ENCODE measurements around the gene CDK19.

CDK19 gene

GRCh38 chr6:110828396-110828795 is 13.1 kb upstream of the CDK19 start:
- TF ChIP-seq CTCF (IDR thresholded peaks at IDR 0.05; ENCODE audit: borderline replicate concordance, insufficient read depth, low read depth, low read length) = no peak
- H3K4me3 ChIP-seq (ENCODE audit: low read depth, low read length) = no peak overlapping the region

GRCh38 chr6:110826236-110827129 is 11.2 kb upstream of the CDK19 start:
- no peak overlapping the region for H3K4me3 ChIP-seq (ENCODE audit: low read depth, low read length)
- no peak for TF ChIP-seq CTCF (IDR thresholded peaks at IDR 0.05; ENCODE audit: borderline replicate concordance, insufficient read depth, low read depth, low read length)

- no peak overlapping the region for H3K4me3 ChIP-seq (ENCODE audit: low read depth, low read length)
- no peak for TF ChIP-seq CTCF (IDR thresholded peaks at IDR 0.05; ENCODE audit: borderline replicate concordance, insufficient read depth, low read depth, low read length)
These were observed 7.9 kb upstream of the CDK19 start for GRCh38 chr6:110823146-110823545.

- no peak for TF ChIP-seq CTCF (IDR thresholded peaks at IDR 0.05; ENCODE audit: borderline replicate concordance, insufficient read depth, low read depth, low read length)
- H3K4me3 ChIP-seq (ENCODE audit: low read depth, low read length) = no peak overlapping the region
These were observed 7.0 kb upstream of the CDK19 start for GRCh38 chr6:110822249-110822648.

- no peak overlapping the region for H3K4me3 ChIP-seq (ENCODE audit: low read depth, low read length)
- no peak for TF ChIP-seq CTCF (IDR thresholded peaks at IDR 0.05; ENCODE audit: borderline replicate concordance, insufficient read depth, low read depth, low read length)
These were observed 1.4 kb upstream of the CDK19 start for GRCh38 chr6:110816677-110817076.

GRCh38 chr6:110815015-110815410 is 256 bp downstream of the CDK19 start:
- H3K4me3 ChIP-seq (ENCODE audit: low read depth, low read length) = peak overlapping the region; percentile 89
- no peak for TF ChIP-seq CTCF (IDR thresholded peaks at IDR 0.05; ENCODE audit: borderline replicate concordance, insufficient read depth, low read depth, low read length)
